Measurements from ENCODE around the gene ACVR2A.

DNA sequence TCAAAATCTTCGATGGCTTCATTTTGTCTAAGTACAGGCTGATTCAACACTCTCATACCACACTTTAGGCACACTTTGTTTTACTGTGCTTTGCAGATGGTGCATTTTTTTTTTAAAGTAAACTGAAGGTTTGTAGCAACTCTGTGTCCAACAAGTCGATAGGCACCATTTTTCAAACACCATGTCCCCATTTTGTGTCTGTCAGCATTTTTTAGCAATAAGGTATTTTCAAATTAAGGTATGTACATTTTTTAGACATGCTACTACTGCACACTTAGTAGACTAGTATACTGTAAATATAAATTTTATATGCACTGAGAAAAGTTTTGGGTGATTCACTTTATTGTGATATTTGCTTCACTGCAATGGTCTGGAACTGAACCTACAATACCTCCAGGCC is 131.3 kb downstream of the ACVR2A start:
- TF ChIP-seq, protein P1, sequence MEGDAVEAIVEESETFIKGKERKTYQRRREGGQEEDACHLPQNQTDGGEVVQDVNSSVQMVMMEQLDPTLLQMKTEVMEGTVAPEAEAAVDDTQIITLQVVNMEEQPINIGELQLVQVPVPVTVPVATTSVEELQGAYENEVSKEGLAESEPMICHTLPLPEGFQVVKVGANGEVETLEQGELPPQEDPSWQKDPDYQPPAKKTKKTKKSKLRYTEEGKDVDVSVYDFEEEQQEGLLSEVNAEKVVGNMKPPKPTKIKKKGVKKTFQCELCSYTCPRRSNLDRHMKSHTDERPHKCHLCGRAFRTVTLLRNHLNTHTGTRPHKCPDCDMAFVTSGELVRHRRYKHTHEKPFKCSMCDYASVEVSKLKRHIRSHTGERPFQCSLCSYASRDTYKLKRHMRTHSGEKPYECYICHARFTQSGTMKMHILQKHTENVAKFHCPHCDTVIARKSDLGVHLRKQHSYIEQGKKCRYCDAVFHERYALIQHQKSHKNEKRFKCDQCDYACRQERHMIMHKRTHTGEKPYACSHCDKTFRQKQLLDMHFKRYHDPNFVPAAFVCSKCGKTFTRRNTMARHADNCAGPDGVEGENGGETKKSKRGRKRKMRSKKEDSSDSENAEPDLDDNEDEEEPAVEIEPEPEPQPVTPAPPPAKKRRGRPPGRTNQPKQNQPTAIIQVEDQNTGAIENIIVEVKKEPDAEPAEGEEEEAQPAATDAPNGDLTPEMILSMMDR (IDR thresholded peaks at IDR 0.05): no peak
- TF ChIP-seq EZH2 (IDR thresholded peaks at IDR 0.05) (no peak), EZH2phosphoT487 (IDR thresholded peaks at IDR 0.05) (no peak)

Data from neural progenitor cell (in vitro differentiated cells).